HG03565 (cell line): ENCODE results near the gene PLA2G3.

ENCODE experiments used
- ATAC-seq: cut with Tn5 transposase; IDR thresholded peaks from one replicate; pipeline ENCODE4 v1.9.1; 2021; ENCODE audit warnings: mild to moderate bottlenecking, moderate library complexity; ENCODE audit not compliant: unreplicated experiment

PLA2G3 gene

GRCh38 chr22:31148953-31149627 lies 8.8 kb upstream of the PLA2G3 start:
- no peak for ATAC-seq

GRCh38 chr22:31148488-31148887 lies 8.2 kb upstream of the PLA2G3 start:
- ATAC-seq, result no peak

- ATAC-seq, result no peak
Observed at GRCh38 chr22:31144223-31144622, 3.9 kb upstream of the PLA2G3 start.

GRCh38 chr22:31143537-31143936 lies 3.2 kb upstream of the PLA2G3 start:
- no peak for ATAC-seq

GRCh38 chr22:31143038-31143437 lies 2.7 kb upstream of the PLA2G3 start:
- no peak for ATAC-seq

- ATAC-seq, result no peak
Observed at GRCh38 chr22:31142285-31142684, 2.0 kb upstream of the PLA2G3 start.

- no peak for ATAC-seq
Observed at GRCh38 chr22:31141551-31141950, 1.2 kb upstream of the PLA2G3 start.

- ATAC-seq, result no peak
Observed at GRCh38 chr22:31140746-31141145, 438 bp upstream of the PLA2G3 start.

GRCh38 chr22:31139066-31139465 lies 1.2 kb downstream of the PLA2G3 start:
- ATAC-seq, result no peak

GRCh38 chr22:31138126-31138525 lies 2.2 kb downstream of the PLA2G3 start:
- no peak for ATAC-seq

GRCh38 chr22:31137721-31138120 lies 2.6 kb downstream of the PLA2G3 start:
- no peak for ATAC-seq

GRCh38 chr22:31136711-31137110 lies 3.6 kb downstream of the PLA2G3 start:
- ATAC-seq, result no peak

- ATAC-seq, result no peak
Observed at GRCh38 chr22:31136155-31136554, 4.2 kb downstream of the PLA2G3 start.

GRCh38 chr22:31135706-31136105 lies 4.6 kb downstream of the PLA2G3 start:
- ATAC-seq, result no peak

GRCh38 chr22:31134688-31135087 lies 5.6 kb downstream of the PLA2G3 start:
- ATAC-seq, result no peak

GRCh38 chr22:31133911-31134310 lies 6.4 kb downstream of the PLA2G3 start:
- no peak for ATAC-seq

GRCh38 chr22:31130873-31131272 lies 9.4 kb downstream of the PLA2G3 start:
- no peak for ATAC-seq

GRCh38 chr22:31128156-31128555 lies 12.2 kb downstream of the PLA2G3 start:
- ATAC-seq, result no peak

- no peak for ATAC-seq
Observed at GRCh38 chr22:31127181-31127772, 13.0 kb downstream of the PLA2G3 start.

GRCh38 chr22:31126869-31127175 lies 13.5 kb downstream of the PLA2G3 start:
- ATAC-seq, result no peak

GRCh38 chr22:31126128-31126868 lies 14.0 kb downstream of the PLA2G3 start:
- ATAC-seq, result no peak

GRCh38 chr22:31125521-31126117 lies 14.7 kb downstream of the PLA2G3 start:
- no peak for ATAC-seq
